ENCODE data around the gene SAFB. TPM values are rescaled to one million over a fixed set of nuclear protein-coding genes. Genes with fewer than 3 reads are reported as not detected.

SAFB gene
- total and polyA plus RNA-seq, 2 of the 13 experiments (the other 11 are each of a cell fraction or from before 2014, with no cell fraction given), result 21.0 to 28.4 TPM

- TF ChIP-seq TERF1 (CRISPR knock-in tag; IDR thresholded peaks at IDR 0.05) (no peak), ZBTB20 (CRISPR knock-in tag; IDR thresholded peaks at IDR 0.05; ENCODE audit: borderline replicate concordance, low read depth) (peak; percentile 27; the same call in 1 of the 2 replicates), NCOA2 (CRISPR knock-in tag; IDR thresholded peaks at IDR 0.05) (0 out of 2 replicates have a peak, but pooled peaks have one; percentile 47), IKZF4 (CRISPR knock-in tag; IDR thresholded peaks at IDR 0.05; ENCODE audit: borderline replicate concordance, low read depth, not compliant biosample characterization) (no peak), MATR3 (CRISPR knock-in tag; IDR thresholded peaks at IDR 0.05) (no peak), ZNF687 (CRISPR knock-in tag; IDR thresholded peaks at IDR 0.05) (peak; percentile 87), ZNF501 (CRISPR knock-in tag; IDR thresholded peaks at IDR 0.05) (peak; percentile 58; the same call in 1 of the 2 replicates), ZNF788 (CRISPR knock-in tag; IDR thresholded peaks at IDR 0.05; ENCODE audit: borderline replicate concordance) (peak; percentile 78; the same call in 1 of the 2 replicates), JARID2 (CRISPR knock-in tag; IDR thresholded peaks at IDR 0.05; ENCODE audit: insufficient replicate concordance) (no peak), HMG20A (CRISPR knock-in tag; IDR thresholded peaks at IDR 0.05; ENCODE audit: borderline replicate concordance) (peak; percentile 49; the same call in 1 of the 2 replicates), ZNF24 (IDR thresholded peaks at IDR 0.05) (no peak), ZNF496 (CRISPR knock-in tag; IDR thresholded peaks at IDR 0.05; ENCODE audit: insufficient replicate concordance) (no peak), MED13 (CRISPR knock-in tag; IDR thresholded peaks at IDR 0.05) (no peak), ZSCAN29 (CRISPR knock-in tag; conservative IDR thresholded peaks at IDR 0.05) (peak; percentile 45; the same call in 1 of the 2 replicates), ZNF747 (CRISPR knock-in tag; IDR thresholded peaks at IDR 0.05; ENCODE audit: borderline replicate concordance) (peak; percentile 63; the same call in 1 of the 2 replicates), ZNF569 (CRISPR knock-in tag; IDR thresholded peaks at IDR 0.05; ENCODE audit: borderline replicate concordance) (no peak), ZBTB4 (CRISPR knock-in tag; IDR thresholded peaks at IDR 0.05; ENCODE audit: borderline replicate concordance) (no peak), RAD21 (CRISPR knock-in tag; IDR thresholded peaks at IDR 0.05) (no peak; the same call in 1 of the 2 replicates), GATAD1 (CRISPR knock-in tag; IDR thresholded peaks at IDR 0.05) (peak; percentile 58; the same call in 1 of the 2 replicates), ATM (IDR thresholded peaks at IDR 0.05; ENCODE audit: borderline replicate concordance) (no peak), AHR (CRISPR knock-in tag; IDR thresholded peaks at IDR 0.05) (no peak), MYC (CRISPR knock-in tag; IDR thresholded peaks at IDR 0.05; ENCODE audit: borderline replicate concordance) (peak; percentile 58; the same call in 1 of the 2 replicates), DNMT1 (CRISPR knock-in tag; IDR thresholded peaks at IDR 0.05) (no peak)
Observed at GRCh38 chr19:5594521-5594950, 28.3 kb upstream of the SAFB start (continued).
